Measurements from ENCODE around the gene NAA15.
"Not testable (repeated sequence)": the region's sequence is repeated elsewhere in the genome, so short reads cannot be mapped to it uniquely, and the experiment has no call there.

The NAA15 gene

GRCh38 chr4:139301113-139301820 lies at the start of gene NAA15:
Gene NAA15, plus strand, starts transcription at chr4:139301505. Its CDS starts 273 bp downstream, at chr4:139301778.
- peak; percentile 95 to 98 for DNase-seq (ENCODE audit: low read depth in 2 of 2)

DNA sequence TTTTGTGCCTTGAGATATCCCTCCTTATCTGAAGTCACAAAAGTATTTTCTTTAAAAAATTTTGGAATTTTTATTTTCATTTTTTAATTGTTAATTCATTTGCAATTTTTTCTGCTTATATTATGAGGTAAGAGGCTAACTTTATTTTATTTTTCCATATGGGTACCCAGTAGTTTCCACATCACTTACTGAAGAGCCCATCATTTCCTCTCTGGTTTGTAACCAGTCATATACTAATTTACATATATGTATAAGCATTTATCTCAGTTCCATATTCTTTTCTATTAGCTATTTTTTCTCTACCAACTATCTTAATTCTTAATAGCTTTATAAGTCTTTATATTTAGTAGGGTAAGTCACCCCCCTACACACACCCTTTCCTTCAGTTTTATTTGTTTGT lies 48.3 kb upstream of the NAA15 start:
- DNase-seq (ENCODE audit: low read depth in 2 of 2): no peak

DNA sequence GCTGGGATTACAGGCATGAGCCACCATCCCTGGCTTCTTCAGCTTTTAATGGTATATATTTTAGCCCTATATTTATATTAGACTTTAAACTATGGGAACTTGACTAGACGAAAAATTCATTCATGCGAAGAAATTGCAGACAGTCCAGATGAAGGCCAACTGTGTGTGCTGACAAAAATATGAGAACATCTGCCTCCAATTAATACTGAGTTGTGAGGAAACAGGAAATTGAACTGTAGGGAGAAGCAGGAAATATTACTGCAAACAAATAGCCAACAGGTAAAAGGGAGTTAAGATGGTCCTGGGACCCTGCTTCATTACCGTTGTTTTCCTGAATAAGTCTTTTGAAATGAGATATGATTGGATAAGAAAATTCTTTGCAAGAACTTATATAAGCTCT lies 47.6 kb upstream of the NAA15 start:
- DNase-seq (ENCODE audit: low read depth in 2 of 2): no peak

DNA sequence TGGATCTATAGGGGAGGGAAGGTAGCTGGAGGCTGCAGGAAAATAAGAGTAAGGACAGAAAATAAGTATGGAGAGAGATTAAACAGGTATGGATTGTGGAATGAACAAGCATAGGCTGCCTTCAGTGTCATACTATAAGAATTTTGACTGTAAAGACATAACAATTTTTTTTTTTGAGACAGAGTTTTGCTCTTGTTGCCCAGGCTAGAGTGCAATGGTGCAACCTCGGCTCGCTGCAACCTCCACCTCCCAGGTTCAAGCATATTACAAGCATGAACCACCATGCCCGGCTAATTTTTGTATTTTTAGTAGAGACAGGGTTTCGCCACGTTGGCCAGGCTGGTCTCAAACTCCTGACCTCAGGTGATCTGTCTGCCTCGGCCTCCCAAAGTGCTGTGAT lies 45.7 kb upstream of the NAA15 start:
- not testable (repeated sequence) for DNase-seq (ENCODE audit: low read depth in 2 of 2)

GRCh38 chr4:139256349-139256748 lies 45.0 kb upstream of the NAA15 start:
- DNase-seq (ENCODE audit: low read depth in 2 of 2): no peak

DNA sequence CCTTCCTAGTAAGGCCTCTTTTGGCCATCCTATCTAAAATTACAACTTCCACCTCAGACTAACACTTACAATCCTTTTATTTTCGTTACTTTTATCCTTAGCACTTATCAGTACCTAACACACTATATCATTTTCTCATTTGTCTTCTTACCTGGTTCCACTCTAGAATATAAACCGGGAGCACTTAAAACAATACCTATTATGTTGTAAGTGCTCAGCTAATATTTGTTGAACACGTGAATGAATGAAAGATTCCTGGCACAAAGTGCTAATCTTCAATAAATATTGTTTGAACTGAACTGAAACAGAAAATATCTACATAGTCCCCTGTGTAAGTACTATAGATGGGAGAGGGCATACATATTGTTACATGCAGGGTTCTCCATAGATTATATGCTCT lies 35.7 kb upstream of the NAA15 start:
- DNase-seq (ENCODE audit: low read depth in 2 of 2): no peak

DNA sequence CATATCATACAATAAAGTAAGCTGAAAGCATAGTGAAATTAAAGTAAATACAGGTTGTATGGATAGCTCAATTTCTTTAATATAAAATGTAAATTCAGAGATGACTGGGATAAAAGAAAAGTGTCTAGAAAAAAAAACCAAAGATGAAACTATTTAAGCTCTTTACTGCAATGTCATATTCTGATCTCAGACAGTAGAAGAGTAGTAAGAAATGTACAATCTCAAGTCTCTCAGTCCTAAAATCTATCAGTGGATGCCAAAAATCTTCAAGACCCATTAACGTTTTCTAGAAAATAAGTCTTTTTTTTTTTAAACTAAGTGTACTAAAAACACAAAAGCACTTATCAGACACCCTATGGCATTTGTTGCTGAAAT lies 35.1 kb upstream of the NAA15 start:
- no peak for DNase-seq (ENCODE audit: low read depth in 2 of 2)

GRCh38 chr4:139266583-139267257 lies 34.6 kb upstream of the NAA15 start:
- DNase-seq (ENCODE audit: low read depth in 2 of 2): peak; percentile 76 to 85

DNA sequence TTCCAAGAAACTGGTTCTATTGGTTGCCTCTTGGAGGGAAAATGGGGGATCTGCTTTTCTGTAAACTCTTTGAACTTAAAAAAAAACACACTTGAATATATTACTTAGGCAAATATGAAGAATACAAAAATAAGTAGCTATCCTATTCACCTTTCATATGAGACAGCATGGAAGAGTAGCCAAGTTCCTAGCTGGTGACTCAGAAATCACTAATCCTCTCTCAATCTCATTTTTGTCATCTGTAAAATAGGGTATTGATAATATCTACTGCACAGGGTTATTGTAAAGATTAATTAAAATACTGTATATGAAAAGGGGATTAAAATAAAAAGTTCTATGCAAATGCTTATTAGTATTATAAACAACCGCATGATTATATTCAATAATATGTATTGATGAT lies 34.0 kb upstream of the NAA15 start:
- no peak for DNase-seq (ENCODE audit: low read depth in 2 of 2)

GRCh38 chr4:139273835-139274234 lies 27.5 kb upstream of the NAA15 start:
- DNase-seq (ENCODE audit: low read depth in 2 of 2): no peak

DNA sequence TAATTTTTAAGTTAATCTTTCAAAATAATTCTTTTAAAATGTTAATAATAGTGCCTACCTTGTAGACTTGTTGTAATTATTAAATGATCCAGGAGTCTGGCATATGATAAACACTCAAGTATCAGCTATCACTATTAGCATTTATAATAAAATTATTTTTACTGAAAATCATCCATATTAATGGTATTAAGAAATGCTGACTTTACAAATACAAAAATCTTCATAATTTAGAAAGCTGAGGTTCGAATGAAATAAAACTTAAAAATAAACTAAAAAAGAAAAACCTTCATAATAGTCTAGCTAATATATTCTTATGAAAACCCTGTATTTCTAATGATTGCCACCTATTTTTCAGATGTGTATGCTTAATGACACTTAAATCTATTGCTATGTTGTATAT lies 26.5 kb upstream of the NAA15 start:
- no peak for DNase-seq (ENCODE audit: low read depth in 2 of 2)

GRCh38 chr4:139275281-139275735 lies 26.0 kb upstream of the NAA15 start:
- no peak for DNase-seq (ENCODE audit: low read depth in 2 of 2)

DNA sequence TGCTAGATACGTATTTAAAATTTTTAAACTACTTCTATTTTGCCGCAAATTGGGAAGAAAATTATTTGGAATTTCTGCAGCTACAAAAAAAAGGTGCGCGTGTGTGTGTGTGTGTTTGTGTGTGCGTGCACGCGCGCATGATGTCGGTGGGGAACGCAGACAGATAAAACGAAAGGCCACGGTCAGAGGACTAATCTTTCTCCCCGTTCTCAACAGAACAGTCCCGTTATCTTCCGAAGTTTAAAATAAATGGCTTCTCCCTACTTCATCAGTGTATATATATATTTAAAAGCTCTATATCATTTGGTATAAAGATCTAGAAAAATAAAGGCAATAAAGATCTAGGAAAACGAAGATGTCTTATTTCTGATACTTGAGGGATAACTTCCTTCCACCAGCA lies 22.8 kb upstream of the NAA15 start:
- DNase-seq (ENCODE audit: low read depth in 2 of 2): no peak

GRCh38 chr4:139278912-139279759 lies 22.2 kb upstream of the NAA15 start:
- no peak for DNase-seq (ENCODE audit: low read depth in 2 of 2)

DNA sequence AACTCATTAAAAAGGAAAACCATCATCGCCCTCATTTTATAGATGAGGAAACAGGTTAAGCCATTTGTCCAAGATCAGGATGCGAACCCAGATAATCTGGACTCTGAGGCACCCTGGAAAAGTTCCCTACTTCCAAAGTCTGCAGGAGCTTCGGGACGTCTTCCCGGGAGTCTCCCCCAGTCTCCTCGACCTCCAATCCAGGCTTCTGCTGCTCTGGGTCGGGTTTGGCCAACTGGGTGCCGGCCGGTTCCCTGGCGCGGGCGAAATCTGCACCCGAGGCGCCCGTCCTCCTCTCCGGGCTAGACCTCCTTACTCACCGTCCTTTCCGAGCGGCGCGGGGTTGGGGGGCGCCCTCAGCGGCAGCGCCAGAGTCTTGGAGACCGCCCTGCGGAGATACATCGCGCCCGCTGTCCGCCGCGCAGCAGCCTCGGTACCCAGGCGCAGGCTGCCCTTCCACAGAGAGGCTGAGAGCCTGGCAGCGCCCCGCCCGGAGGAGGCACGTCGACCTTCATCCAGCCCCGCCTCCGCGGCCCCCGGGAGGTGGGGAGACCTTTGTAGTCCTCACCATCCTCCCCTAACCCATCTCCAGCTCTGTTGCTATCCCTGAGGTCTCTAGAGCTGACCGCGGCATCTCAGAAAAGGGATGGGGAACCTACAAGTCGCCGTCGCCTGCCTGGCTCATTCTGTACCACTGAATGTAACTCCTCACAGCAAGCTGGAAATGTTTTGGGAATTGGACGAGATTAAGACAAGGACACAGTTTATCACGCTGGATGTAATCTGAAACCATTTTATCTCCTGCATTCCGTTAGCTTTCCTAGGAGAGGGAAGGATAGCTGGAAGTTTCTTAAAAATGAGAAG lies 21.3 kb upstream of the NAA15 start, which contains the start of gene MGARP:
TSS of gene MGARP (minus strand) at position 466 of the 861 bp plus-strand sequence. CDS start at position 399, 67 bp downstream.
- peak in 1 of 2 donors; percentile 24 for DNase-seq (ENCODE audit: low read depth in 2 of 2)

DNA sequence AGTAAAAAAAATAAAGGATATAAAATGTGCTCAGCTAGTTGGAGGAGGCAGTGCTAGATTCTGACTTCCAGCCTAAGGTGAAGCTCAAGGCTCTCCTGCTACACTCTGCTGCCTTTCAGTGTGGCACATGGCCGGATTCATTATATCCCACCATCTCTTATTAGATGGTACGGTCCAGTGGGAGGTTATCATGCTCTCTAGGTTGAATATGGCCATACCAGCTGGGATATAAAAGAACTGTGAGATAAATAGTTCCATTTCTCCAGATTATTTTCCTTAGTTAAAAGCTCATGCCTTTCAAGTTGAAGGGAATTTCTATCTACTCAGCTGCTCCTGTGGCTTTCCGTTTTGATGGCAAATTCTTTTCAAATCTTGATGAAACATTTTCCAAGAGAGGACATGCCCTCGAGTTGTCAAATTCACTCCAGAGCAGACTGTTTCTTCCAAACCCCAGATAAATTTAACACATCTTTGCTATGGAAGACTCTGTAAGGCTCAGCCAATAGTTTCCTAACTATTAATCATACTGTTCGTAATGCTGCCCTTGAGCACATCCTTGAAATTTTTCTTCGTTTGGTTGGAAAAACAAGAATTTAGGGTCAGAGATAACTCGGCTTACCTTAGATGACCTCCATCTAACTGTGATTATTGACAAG lies 19.1 kb upstream of the NAA15 start:
- no peak for DNase-seq (ENCODE audit: low read depth in 2 of 2)

DNA sequence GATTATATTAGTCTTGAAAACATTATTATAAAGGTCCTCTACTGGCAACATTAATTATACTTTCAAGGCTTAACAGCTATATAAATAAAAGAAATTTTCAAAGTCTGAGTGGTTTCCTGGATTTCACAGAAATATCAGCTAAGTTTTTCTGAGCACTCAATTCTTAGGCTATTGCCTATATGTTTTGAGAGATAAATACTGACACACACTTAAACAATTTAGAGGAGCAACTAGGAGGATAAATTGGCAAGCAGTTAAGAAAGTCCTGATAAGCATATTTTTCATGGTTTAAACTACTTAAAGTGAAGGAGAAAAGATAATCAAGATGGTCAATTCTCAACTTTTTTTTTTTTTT lies 18.6 kb upstream of the NAA15 start:
- no peak for DNase-seq (ENCODE audit: low read depth in 2 of 2)

GRCh38 chr4:139286186-139286698 lies 15.1 kb upstream of the NAA15 start:
- no peak for DNase-seq (ENCODE audit: low read depth in 2 of 2)

GRCh38 chr4:139295206-139295941 lies 5.9 kb upstream of the NAA15 start:
- DNase-seq (ENCODE audit: low read depth in 2 of 2): peak; percentile 93 to 98

DNA sequence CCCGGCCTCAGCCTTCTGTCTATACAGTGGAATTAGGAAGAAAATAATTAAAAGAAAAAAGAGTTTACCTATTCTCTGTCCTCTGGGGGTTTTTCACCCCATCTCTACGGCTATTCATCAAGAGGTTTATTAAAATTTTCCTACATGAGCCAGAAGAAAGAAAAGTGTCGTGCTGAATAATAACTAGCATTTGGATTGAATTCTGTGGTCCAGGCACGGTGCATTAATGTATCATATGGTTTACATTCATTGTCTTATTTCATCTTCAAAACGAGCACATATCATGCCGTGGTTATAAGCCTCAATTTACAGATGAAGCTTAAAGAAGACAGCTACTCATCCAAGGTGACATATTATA lies 5.4 kb upstream of the NAA15 start:
- no peak for DNase-seq (ENCODE audit: low read depth in 2 of 2)

Measured in stimulated activated CD4-positive, alpha-beta T cell treated with anti-CD3 and anti-CD28 coated beads, Interleukin-15, amount 100 ng/mL, for 48 hours (primary cell).